Anterior cingulate cortex (tissue), 58 donors: ENCODE results near the gene PEX11G.

Experiments used
- DNase-seq, 58 donors: peaks; one replicate each; lab custom pipeline; 2025; lab: John Stamatoyannopoulos, UW

The PEX11G gene

DNA sequence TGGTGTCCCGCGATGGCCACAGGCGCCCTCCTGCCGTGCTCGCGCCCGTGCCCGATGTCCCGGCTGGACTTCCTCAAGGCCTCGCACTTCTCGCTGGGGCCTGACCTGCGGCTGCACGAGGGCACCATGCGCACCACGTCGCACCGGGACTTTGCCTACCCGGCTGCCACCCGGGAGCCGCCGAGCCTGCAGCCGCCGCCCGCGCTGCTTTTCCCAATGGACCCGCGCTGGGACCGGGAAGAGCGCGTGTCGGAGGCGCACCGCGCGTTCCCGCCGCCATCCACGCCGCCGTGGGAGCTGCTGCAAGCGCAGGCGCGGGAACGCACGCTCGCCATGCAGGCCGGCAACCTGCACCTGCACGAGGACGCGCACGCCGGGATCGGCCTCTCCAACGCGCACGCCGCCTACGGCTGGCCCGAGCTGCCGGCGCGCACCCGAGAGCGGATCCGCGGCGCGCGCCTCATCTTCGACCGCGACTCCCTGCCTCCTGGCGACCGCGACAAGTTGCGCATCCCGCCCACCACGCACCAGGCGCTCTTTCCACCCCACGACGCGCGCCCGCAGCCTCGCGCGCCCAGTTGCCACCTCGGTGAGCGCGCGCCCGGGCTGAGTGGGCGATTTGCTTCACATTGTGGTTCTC, 12.1 kb upstream of the PEX11G start:
- DNase-seq = peak in 57 of 58 donors; percentile 22 to 91 (median 77)

- DNase-seq = peak in 4 of 58 donors; percentile 6 to 32 (median 14)
Observed at GRCh38 chr19:7497292-7497691, 8.5 kb upstream of the PEX11G start.

DNA sequence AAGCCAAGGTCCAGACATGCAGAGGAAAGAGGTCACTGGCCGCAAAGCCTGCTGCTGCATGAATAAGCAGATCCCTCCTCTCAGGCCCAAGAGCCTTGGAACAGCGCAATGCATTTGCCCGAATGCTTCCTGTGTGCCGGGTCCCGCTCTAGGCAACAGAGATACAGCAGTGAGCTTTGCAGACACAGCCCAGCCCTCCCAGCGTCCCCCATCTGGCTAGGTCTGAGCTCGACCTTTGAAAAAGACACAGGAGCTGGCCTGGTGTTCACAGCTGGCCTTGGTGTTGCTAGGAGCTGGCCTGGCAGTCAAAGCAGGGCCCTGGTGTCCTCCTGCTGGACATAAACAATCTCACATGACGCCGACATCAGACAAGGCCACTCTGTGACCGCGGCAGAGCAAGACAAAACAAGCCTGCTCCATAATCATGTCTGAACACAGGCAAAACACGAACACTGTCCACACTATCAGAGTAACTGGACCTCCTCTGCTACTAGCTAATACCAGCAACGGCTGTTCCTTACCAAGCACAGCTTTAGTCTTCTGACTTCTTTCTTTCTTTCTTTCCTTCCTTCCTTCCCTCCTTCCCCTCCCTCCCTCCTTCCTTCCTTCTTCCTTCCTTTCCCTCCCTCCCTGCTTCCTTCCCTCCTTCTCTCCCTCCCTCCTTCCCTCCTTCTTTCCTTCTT, 5.7 kb upstream of the PEX11G start:
- peak in 56 of 58 donors; percentile 5 to 95 (median 76) for DNase-seq

DNA sequence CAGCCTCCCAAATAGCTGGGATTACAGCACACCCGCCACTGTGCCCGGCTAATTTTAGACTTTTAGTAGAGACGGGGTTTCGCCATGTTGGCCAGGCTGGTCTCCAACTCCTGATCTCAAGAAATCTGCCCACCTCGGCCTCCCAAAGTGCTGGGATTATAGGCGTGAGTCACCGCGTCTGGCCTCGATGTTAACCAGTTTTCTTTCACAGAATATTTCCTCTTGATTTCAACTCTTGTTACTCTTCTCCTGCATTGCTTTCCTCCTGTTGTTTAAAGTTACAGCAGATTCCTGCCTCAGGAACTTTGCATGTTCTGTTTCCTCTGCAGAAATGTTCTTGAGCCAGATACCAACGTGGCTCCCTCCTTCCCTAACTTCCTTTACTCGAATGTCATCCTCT, 3.7 kb upstream of the PEX11G start:
- no peak for DNase-seq

GRCh38 chr19:7492142-7492541, 3.3 kb upstream of the PEX11G start:
- no peak for DNase-seq

- no peak for DNase-seq
Observed at GRCh38 chr19:7489609-7490044, 792 bp upstream of the PEX11G start.

DNA sequence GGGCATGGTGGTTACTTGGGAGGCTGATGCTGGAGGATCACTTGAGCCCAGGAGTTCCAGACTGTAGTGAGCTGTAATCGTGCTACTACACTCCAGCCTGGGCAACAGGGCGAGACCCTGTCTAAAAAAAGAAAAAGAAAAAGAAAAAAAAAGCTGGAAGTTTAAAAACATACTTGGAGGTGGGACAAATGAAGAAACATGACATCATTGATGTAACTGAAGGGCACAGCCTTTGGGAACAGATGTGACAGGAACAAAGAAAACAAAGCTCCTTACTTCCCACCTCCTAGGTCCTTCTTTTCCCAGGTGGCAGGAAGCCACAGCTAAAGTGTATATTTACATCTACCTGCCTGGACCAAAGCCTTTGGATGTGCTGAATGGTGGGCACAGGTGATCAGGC, 1.9 kb downstream of the PEX11G start:
- DNase-seq = no peak

- no peak for DNase-seq
Observed at GRCh38 chr19:7483720-7484201, 5.1 kb downstream of the PEX11G start.

GRCh38 chr19:7482584-7483439, 6.0 kb downstream of the PEX11G start:
- DNase-seq = peak in 1 of 58 donors; percentile 40

- peak in 1 of 58 donors; percentile 9 for DNase-seq
Observed at GRCh38 chr19:7480970-7481255, 7.9 kb downstream of the PEX11G start.

DNA sequence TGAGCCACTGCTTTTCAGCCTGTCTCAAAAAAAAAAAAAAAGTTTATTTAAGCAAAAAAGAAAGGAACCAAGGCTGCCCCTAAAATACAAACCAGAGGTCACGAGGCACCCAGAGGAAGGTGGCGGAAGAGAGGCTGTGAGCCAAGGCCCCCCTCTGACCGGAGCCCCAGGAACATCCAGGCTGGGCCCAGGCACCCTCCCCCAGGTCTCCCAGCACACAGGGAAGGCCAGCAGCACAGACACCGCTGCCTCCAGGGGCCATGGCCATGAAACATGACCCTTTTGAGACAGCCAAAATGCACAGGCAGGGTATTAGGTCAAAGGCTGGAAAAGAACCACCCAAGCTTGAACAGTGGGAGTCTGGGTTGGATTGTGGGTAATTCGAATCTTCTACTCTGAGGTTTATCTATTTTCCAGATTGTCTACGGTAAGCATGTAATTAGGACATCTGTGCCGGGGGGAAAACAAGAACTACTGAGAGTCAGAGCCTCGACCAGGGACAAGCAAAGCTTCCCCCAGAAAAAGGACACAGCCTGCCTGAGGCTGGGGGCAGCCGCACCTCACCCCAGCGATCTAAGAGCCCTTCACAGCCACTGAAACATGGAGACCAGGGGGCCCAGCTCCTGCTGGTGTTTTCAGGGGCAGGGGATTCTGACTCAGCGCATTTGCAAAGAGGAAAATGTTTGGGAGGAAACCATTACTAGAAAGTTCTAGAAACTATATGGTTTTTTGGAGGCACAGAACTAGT, 8.4 kb downstream of the PEX11G start:
- DNase-seq = peak in 4 of 58 donors; percentile 2 to 14 (median 8)

DNA sequence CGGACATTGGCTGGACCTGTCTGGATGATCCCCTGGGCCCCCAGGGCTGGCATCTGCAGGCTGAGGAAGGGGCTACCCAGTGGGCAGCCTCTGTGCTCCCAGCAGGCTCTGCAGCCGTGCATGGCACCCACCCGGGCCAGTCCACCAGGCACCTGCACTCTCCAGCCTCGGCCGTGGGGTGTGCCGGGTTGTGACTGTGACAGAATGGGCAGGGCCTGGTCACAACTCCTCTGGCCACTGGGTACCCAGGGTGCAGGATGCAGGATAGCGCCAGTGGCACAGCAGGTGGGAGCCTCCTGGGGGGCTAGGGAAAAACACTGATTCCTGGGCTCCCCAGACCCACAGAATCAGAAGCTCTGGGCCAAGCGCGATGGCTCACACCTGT, 10.0 kb downstream of the PEX11G start:
- no peak for DNase-seq

- DNase-seq = no peak
Observed at GRCh38 chr19:7478173-7478842, 10.5 kb downstream of the PEX11G start.

DNA sequence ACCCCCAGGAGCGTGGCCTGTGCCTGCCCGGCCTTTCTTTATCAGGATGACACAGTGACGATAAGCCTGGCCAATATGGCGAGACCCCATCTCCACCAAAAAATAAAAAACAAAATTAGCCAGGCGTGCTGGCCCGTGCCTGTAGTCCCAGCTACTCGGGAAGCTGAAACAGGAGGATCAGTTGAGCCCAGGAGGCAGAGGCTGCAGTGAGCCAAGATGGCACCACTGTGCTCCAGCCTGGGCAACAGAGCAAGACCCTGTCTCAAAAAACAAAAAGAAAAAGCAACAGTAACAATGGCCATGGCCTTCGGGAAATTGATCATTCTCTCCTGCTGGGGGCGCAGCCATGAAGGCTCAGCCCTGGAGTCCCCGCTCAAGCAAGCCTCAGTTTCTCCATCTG, 11.1 kb downstream of the PEX11G start:
- no peak for DNase-seq

DNA sequence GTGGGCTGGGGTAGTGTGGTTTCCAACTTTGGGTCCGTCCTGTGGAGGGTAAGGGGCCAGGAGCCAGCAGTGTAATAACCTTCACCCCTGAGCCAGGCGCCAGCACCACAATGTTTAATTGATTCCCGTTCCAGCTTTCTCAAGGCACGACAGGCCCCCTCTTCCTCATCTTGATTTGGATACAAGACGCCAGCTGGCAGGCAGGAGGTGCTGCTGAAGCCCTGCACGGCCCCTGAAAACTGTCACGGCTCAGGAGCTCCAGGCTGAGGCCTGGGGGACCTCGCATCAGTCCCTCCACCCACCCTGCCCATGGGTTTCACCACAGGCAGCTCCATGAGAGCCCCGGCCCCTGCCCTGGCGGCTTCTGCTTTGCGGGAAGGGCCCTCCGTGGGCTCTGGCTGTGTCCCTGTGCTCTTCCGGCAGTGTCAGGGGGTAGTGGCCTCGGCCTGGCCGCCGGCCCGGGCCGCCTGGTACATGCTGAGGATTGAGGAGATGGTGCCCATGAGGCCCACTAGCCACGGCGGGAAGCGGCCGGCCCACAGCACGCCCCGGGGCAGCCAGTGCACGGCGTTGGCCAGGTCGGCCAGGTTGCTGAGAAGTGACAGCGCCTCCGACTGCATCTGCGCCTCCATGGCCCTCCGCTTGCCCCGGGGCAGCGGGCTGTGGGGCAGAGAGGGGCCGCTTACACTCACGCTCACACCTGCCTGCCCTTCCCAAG, 11.9 kb downstream of the PEX11G start:
- DNase-seq = no peak

- DNase-seq = no peak
Observed at GRCh38 chr19:7476241-7476640, 12.6 kb downstream of the PEX11G start.

GRCh38 chr19:7475665-7476064, 13.2 kb downstream of the PEX11G start:
- no peak for DNase-seq

DNA sequence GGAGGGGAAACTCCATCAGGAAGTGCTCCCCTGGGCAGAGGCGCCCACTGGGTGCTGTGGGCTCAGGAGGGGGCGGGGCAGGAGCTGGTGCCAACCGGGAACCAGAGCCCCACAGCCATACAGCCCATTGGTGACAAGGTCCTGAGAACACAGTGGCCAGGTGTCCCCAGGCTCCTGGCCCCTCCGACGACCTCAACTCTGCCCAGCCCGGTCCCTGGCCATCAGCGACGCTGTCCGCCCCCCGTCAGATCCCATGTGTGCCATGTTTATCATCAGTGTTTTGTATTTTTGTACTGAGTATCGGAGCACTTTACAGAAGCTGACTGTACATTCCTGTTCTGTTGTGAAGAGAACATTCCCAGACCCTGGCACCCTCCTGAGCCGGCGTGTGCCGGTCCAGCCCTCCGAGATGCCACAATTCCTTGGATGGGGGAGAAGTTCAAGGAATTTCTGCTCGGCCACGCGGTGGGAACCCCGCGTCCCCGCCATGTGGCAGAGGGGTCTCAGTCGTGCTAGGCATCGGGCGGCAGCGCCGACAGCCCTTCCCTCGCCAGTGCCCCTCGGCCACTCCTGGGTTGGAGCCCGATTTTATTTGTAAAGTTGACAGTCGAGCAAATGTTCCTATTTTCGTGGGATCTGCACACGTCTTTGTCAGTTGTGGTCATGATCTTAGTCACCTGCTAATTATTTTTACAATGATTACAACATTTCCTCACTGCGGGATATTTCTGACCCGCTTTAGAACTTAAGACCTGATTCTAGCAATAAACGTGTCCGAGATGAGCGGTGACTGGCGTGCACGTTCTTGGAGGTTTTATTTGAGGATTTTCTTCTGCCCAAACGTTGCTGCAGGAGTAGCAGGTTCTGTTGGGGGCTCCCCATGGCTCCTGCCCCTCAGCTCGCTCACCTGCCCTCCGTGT, 16.9 kb downstream of the PEX11G start:
- no peak for DNase-seq
